ENCODE results near the gene RAG1. TPM values are rescaled to one million over a fixed set of nuclear protein-coding genes. Genes with fewer than 3 reads are reported as not detected.
"Not testable (repeated sequence)": the region's sequence is repeated elsewhere in the genome, so short reads cannot be mapped to it uniquely, and the experiment has no call there.

RAG1 gene
- total RNA-seq, 2 donors from 2014 or later, result 0.91 to 1.4 TPM

GRCh38 chr11:36550385-36551115 is 17.3 kb upstream of the RAG1 start:
- DNase-seq (ENCODE audit: low spot score), result no peak
- no peak for TF ChIP-seq POLR2AphosphoS5 (IDR thresholded peaks at IDR 0.05)
- 54% methylated on average over 1 of the region's 1 CpG for WGBS

DNA sequence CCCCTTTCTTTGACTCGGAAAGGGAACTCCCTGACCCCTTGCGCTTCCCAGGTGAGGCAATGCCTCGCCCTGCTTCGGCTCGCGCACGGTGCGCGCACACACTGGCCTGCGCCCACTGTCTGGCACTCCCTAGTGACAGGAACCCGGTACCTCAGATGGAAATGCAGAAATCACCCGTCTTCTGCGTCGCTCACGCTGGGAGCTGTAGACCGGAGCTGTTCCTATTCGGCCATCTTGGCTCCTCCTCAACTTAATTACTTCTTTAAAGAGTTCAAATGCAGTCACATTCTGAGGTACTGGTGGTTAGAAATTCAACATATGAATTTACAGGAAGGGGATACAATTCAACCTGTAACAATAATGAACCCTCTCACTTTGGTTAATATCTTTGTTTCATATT is 10.4 kb upstream of the RAG1 start:
- 100% methylated on average over 8 of the region's 17 CpGs for WGBS
- H3K36me3 ChIP-seq; H3K4me3 ChIP-seq; H3K27me3 ChIP-seq (replicated peaks; ENCODE audit: insufficient read depth); H3K27ac ChIP-seq; intact Hi-C loops (cut with DNase I); DNase-seq (ENCODE audit: low spot score); H3K4me1 ChIP-seq (replicated peaks); H3K9me3 ChIP-seq: not testable (repeated sequence)

More at GRCh38 chr11:36550385-36551115, 17.3 kb upstream of the RAG1 start:
- no peaks in the 10 kb centered on the region for H3K9me3 ChIP-seq
- H3K27me3 ChIP-seq (replicated peaks; ENCODE audit: insufficient read depth), result no peaks in the 10 kb centered on the region
- no peaks in the 10 kb centered on the region for H3K36me3 ChIP-seq
- intact Hi-C loops (cut with DNase I), result no loop called here
- no peak overlapping the region for H3K4me3 ChIP-seq
- H3K27ac ChIP-seq, result no peak overlapping the region
- no peaks in the 10 kb centered on the region for H3K4me1 ChIP-seq (replicated peaks)

GRCh38 chr11:36557991-36558390 is 9.8 kb upstream of the RAG1 start:
- Histone ChIP-seq H3K9me3 (no peaks in the 10 kb centered on the region), H3K36me3 (no peaks in the 10 kb centered on the region), H3K4me1 (replicated peaks) (no peaks in the 10 kb centered on the region), H3K27ac (no peak overlapping the region), H3K27me3 (replicated peaks; ENCODE audit: insufficient read depth) (no peaks in the 10 kb centered on the region), H3K4me3 (no peak overlapping the region)
- no peak for DNase-seq (ENCODE audit: low spot score)
- intact Hi-C loops (cut with DNase I), result no loop called here
- no peak for TF ChIP-seq POLR2A (IDR thresholded peaks at IDR 0.05)
- no peak for TF ChIP-seq POLR2AphosphoS5 (IDR thresholded peaks at IDR 0.05)
- no peak for TF ChIP-seq CTCF (IDR thresholded peaks at IDR 0.05)

DNA sequence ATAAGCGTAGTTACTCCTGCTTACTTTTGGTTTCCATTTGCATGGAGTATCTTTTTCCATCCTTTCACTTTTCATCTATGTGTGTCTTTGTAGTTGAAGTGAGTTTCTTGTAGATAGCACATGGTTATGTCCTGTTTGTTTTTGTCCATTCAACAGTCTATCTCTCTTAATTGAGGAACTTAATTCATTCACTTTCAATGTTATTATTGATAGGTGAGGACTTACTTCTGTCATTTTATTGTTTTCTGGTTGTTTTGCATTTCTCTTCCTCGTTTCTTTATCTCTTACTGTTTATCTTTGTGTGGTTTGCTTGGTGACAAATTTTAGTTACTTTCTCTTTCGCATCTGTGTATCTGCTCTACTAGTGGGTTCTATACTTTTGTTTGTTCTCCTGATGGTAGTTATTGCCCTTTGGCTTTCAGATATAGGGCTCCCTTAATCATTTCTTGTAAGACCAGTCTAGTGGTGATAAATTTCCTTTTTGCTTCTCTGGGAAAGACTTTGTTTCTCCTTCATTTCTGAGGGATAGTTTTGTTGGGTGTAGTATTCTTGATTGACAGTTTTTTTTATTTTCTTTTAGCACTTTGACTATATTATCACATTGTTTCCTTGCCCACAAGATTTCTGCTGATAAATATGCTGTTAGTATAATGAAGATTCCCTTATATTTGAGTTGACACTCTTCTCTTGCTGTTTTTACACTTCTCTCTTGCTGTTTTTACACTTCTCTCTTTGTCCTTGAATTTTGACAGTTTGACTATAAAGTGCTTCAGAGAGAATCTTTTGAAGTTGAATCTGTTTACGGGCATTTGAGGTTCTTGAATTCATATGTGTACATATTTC is 9.0 kb upstream of the RAG1 start:
- H3K27ac ChIP-seq, result no peak overlapping the region
- 66% methylated on average over 4 of the region's 4 CpGs for WGBS
- no peaks in the 10 kb centered on the region for H3K36me3 ChIP-seq

GRCh38 chr11:36564376-36565030 is 3.3 kb upstream of the RAG1 start:
- Histone ChIP-seq H3K4me3 (peak overlapping the region in 1 of 2 donors; percentile 11), H3K36me3 (no peaks in the 10 kb centered on the region), H3K27ac (no peak overlapping the region), H3K27me3 (replicated peaks; ENCODE audit: insufficient read depth) (no peaks in the 10 kb centered on the region), H3K9me3 (no peaks in the 10 kb centered on the region), H3K4me1 (replicated peaks) (no peaks in the 10 kb centered on the region)
- DNase-seq (ENCODE audit: low spot score), result peak; percentile 50
- 2% methylated on average over 15 of the region's 15 CpGs for WGBS
- intact Hi-C loops (cut with DNase I), result loop anchor here (5.0 kb wide), 2 partner anchors 58 to 108 kb away; no protein-coding TSS in a partner anchor
- TF ChIP-seq POLR2AphosphoS5 (IDR thresholded peaks at IDR 0.05), result no peak
- peak; percentile 32 to 71 (median 65) for TF ChIP-seq CTCF (IDR thresholded peaks at IDR 0.05)

More for the DNA sequence above, 9.0 kb upstream of the RAG1 start:
- no peak overlapping the region for H3K4me3 ChIP-seq
- no peaks in the 10 kb centered on the region for H3K9me3 ChIP-seq
- TF ChIP-seq POLR2A (IDR thresholded peaks at IDR 0.05), result no peak
- no peak for TF ChIP-seq CTCF (IDR thresholded peaks at IDR 0.05)
- TF ChIP-seq POLR2AphosphoS5 (IDR thresholded peaks at IDR 0.05), result no peak
- no peaks in the 10 kb centered on the region for H3K27me3 ChIP-seq (replicated peaks; ENCODE audit: insufficient read depth)
- no peak for DNase-seq (ENCODE audit: low spot score)
- intact Hi-C loops (cut with DNase I), result no loop called here
- H3K4me1 ChIP-seq (replicated peaks), result no peaks in the 10 kb centered on the region
